ENCODE measurements around the gene DOCK4. TPM values are rescaled to one million over a fixed set of nuclear protein-coding genes. Genes with fewer than 3 reads are reported as not detected.

The DOCK4 gene
- total RNA-seq, 1 experiment from 2014 or later = 20.4 TPM

GRCh38 chr7:111756687-111757178 lies 449.5 kb downstream of the DOCK4 start:
- Mint-ChIP-seq H3K9me3 (no peaks in the 10 kb centered on the region), H3K36me3 (no peaks in the 10 kb centered on the region; the same call in 1 of the 2 replicates), H3K27ac (peak overlapping the region; percentile 5; the same call in 1 of the 2 replicates), H3K4me3 (peak overlapping the region; percentile 30), H3K4me1 (peaks cover 16% of the 10 kb centered on the region), H3K27me3 (ENCODE audit: low read depth) (no peaks in the 10 kb centered on the region)
- DNase-seq (ENCODE audit: low spot score) (peak; percentile 47), ATAC-seq (peak; percentile 89)
- ChIA-PET POLR2A (interaction anchor here (0.6 to 1.4 kb wide), 3 partner anchors 98 to 694 kb away, joined by 3 to 5 read pairs (median 4); partner anchors contain the start of gene IFRD1), CTCF (interaction anchor here (0.9 to 3.3 kb wide), 12 partner anchors 13 to 790 kb away, joined by 3 to 52 read pairs (median 5); partner anchors contain the start of gene LSMEM1)
- TF ChIP-seq E2F5 (CRISPR knock-in tag; IDR thresholded peaks at IDR 0.05) (no peak), ZNF263 (CRISPR knock-in tag; IDR thresholded peaks at IDR 0.05; ENCODE audit: low read depth) (peak; percentile 67; the same call in 1 of the 2 replicates), ETV6 (CRISPR knock-in tag; IDR thresholded peaks at IDR 0.05) (peak; percentile 17; the same call in 1 of the 2 replicates)

- ChIA-PET POLR2A (interaction anchor here (0.7 kb wide), 1 partner anchor 450 kb away, joined by 3 read pairs; no protein-coding TSS in a partner anchor), CTCF (interaction anchor here (1.6 to 2.0 kb wide), 2 partner anchors 16 to 97 kb away, joined by 5 to 8 read pairs; no protein-coding TSS in a partner anchor)
- DNase-seq (ENCODE audit: low spot score) = no peak
Measured at GRCh38 chr7:111755383-111755782, 450.8 kb downstream of the DOCK4 start.

GRCh38 chr7:111753968-111754367 lies 452.2 kb downstream of the DOCK4 start:
- Mint-ChIP-seq H3K4me3 (no peak overlapping the region), H3K27ac (no peak overlapping the region), H3K9me3 (no peaks in the 10 kb centered on the region), H3K4me1 (peaks cover 16% of the 10 kb centered on the region), H3K27me3 (ENCODE audit: low read depth) (no peaks in the 10 kb centered on the region), H3K36me3 (no peaks in the 10 kb centered on the region; the same call in 1 of the 2 replicates)
- ATAC-seq = no peak
- no peak for DNase-seq (ENCODE audit: low spot score)
- POLR2A ChIA-PET = no interaction called here
- CTCF ChIA-PET = interaction anchor here (1.4 to 2.4 kb wide), 5 partner anchors 12 to 742 kb away, joined by 3 to 15 read pairs (median 8); no protein-coding TSS in a partner anchor
- TF ChIP-seq ZNF219 (CRISPR knock-in tag; IDR thresholded peaks at IDR 0.05; ENCODE audit: borderline replicate concordance) (no peak), PRRX2 (CRISPR knock-in tag; IDR thresholded peaks at IDR 0.05) (no peak), EMX1 (CRISPR knock-in tag; IDR thresholded peaks at IDR 0.05) (no peak), MXD4 (CRISPR knock-in tag; IDR thresholded peaks at IDR 0.05; ENCODE audit: borderline replicate concordance) (no peak), ZNF423 (CRISPR knock-in tag; IDR thresholded peaks at IDR 0.05) (no peak), KAT7 (CRISPR knock-in tag; IDR thresholded peaks at IDR 0.05; ENCODE audit: borderline replicate concordance) (no peak), ESRRA (CRISPR knock-in tag; IDR thresholded peaks at IDR 0.05; ENCODE audit: borderline replicate concordance) (no peak), CREM (CRISPR knock-in tag; IDR thresholded peaks at IDR 0.05) (no peak), MLX (CRISPR knock-in tag; IDR thresholded peaks at IDR 0.05) (no peak), E2F4 (CRISPR knock-in tag; IDR thresholded peaks at IDR 0.05; ENCODE audit: borderline replicate concordance, low read depth) (no peak), CTCF (IDR thresholded peaks at IDR 0.05) (no peak), GRHL2 (CRISPR knock-in tag; IDR thresholded peaks at IDR 0.05; ENCODE audit: insufficient replicate concordance, severe bottlenecking) (no peak), TEAD4 (CRISPR knock-in tag; IDR thresholded peaks at IDR 0.05) (no peak), AFF4 (CRISPR knock-in tag; IDR thresholded peaks at IDR 0.05; ENCODE audit: borderline replicate concordance) (no peak), ZNF121 (CRISPR knock-in tag; IDR thresholded peaks at IDR 0.05) (no peak)

More at GRCh38 chr7:111755383-111755782, 450.8 kb downstream of the DOCK4 start:
- ATAC-seq = no peak
- no peak overlapping the region for H3K27ac Mint-ChIP-seq
- peaks cover 16% of the 10 kb centered on the region for H3K4me1 Mint-ChIP-seq
- no peaks in the 10 kb centered on the region for H3K9me3 Mint-ChIP-seq
- H3K4me3 Mint-ChIP-seq = no peak overlapping the region
- no peak for TF ChIP-seq E2F5 (CRISPR knock-in tag; IDR thresholded peaks at IDR 0.05)
- TF ChIP-seq ZNF416 (CRISPR knock-in tag; IDR thresholded peaks at IDR 0.05) = no peak
- no peak for TF ChIP-seq ZNF138 (CRISPR knock-in tag; conservative IDR thresholded peaks at IDR 0.05)
- TF ChIP-seq OVOL2 (CRISPR knock-in tag; IDR thresholded peaks at IDR 0.05; ENCODE audit: borderline replicate concordance) = no peak
- TF ChIP-seq ZNF121 (CRISPR knock-in tag; IDR thresholded peaks at IDR 0.05) = no peak
- no peaks in the 10 kb centered on the region; the same call in 1 of the 2 replicates for H3K36me3 Mint-ChIP-seq
- no peaks in the 10 kb centered on the region for H3K27me3 Mint-ChIP-seq (ENCODE audit: low read depth)
